Immature natural killer cell (primary cell): ENCODE results near the gene DNAJC5. TPM values are rescaled to one million over a fixed set of nuclear protein-coding genes. Genes with fewer than 3 reads are reported as not detected.
"Not testable (repeated sequence)": the region's sequence is repeated elsewhere in the genome, so short reads cannot be mapped to it uniquely, and the experiment has no call there.

ENCODE experiments used
- DNase-seq, 3 donors: peaks; one replicate each; pipeline ENCODE4 v3.0.0; 2022; ENCODE audit warnings: mixed read lengths in 1 of 3
- H3K27ac Mint-ChIP-seq, 6 donors: one replicate each; pipeline ENCODE4 v1.8.0; 2020; ENCODE audit warnings: mixed read lengths in 6 of 6, mild to moderate bottlenecking in 5 of 6, inconsistent platforms in 4 of 6, moderate library complexity in 3 of 6
- H3K27me3 Mint-ChIP-seq, 3 donors: one replicate each; pipeline ENCODE4 v1.8.0; 2020 to 2021; ENCODE audit warnings: low read depth in 3 of 3, mild to moderate bottlenecking in 3 of 3, mixed read lengths in 3 of 3, moderate library complexity in 3 of 3, inconsistent platforms in 1 of 3
- H3K36me3 Mint-ChIP-seq, 3 donors: one replicate each; pipeline ENCODE4 v1.8.0; 2020; ENCODE audit warnings: mixed read lengths in 3 of 3, inconsistent platforms in 2 of 3, mild to moderate bottlenecking in 2 of 3
- H3K4me1 Mint-ChIP-seq, 2 donors: one replicate each; pipeline ENCODE4 v1.8.0; 2020; ENCODE audit warnings: inconsistent platforms in 2 of 2, mild to moderate bottlenecking in 2 of 2, mixed read lengths in 2 of 2, moderate library complexity in 1 of 2
- H3K4me3 Mint-ChIP-seq, 5 donors: one replicate each; pipeline ENCODE4 v1.8.0; 2020; ENCODE audit warnings: mild to moderate bottlenecking in 5 of 5, mixed read lengths in 5 of 5, inconsistent platforms in 3 of 5, moderate library complexity in 3 of 5
- H3K9me3 Mint-ChIP-seq, 6 donors: one replicate each; pipeline ENCODE4 v1.8.0; 2020; ENCODE audit warnings: mild to moderate bottlenecking in 6 of 6, mixed read lengths in 6 of 6, inconsistent platforms in 4 of 6, moderate library complexity in 3 of 6
- polyA plus RNA-seq, 3 donors: library from polyadenylated mRNA; unstranded; fragments of 300-500 nt; fragmentation: Illumina TruSeq; gene quantifications; one replicate each; pipeline ENCODE4 v1.2.3, GENCODE V29; 2021

Gene DNAJC5
- polyA plus RNA-seq, 3 donors from 2014 or later = 1.4 to 8.2 (median 2.9) TPM

DNA sequence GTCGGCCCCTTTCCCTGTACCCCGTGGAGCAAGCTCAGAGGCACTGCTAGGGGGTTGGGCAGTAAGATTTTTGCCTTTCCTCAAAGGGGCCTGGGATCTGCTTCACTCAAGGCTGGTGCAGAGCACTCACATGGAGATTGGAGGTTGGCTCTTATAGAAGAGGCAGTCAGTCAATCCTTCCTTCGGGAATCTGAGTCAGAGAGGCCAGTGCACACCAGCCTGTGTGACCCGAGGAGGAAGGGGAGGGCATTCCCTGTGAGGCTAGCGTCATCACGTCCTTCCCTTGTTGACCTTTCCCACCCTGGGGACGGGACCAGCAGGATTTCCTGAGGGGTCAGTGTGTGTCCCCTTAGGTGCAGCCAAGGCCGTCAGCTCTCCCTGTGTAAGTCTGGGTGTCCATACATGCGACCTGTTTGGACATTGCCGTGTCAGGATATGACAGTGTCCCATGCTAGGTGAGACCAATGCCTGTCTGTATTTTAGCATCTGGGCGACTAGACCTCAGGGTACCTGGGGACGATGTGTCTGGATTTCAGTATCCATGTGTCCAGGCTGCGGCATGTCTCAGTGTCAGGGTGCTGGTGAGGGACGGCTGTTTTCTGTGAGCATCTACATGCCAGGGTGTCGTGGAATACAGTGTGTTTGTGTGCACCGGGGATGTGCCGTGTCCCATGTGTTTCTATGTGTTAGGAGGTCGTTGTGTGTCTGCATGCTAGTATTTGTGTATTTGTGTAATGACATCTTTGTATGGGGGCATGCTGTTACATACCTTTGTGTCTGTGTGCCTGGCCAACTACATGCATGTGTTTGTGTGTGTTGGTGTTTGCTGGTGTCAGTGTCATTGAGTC, 77.6 kb downstream of the DNAJC5 start:
- Mint-ChIP-seq H3K27me3 (peaks cover 3 to 6% (median 4%) of the 10 kb centered on the region in 3 donors), H3K4me1 (peaks cover 39 to 40% of the 10 kb centered on the region in 2 donors), H3K27ac (peak overlapping the region in 4 of 6 donors; percentile 4 to 56 (median 16)), H3K9me3 (no peaks in the 10 kb centered on the region), H3K36me3 (peaks cover 0 to 8% (median 7%) of the 10 kb centered on the region in 3 donors), H3K4me3 (peak overlapping the region in 1 of 5 donors; percentile 14)
- DNase-seq = no peak

DNA sequence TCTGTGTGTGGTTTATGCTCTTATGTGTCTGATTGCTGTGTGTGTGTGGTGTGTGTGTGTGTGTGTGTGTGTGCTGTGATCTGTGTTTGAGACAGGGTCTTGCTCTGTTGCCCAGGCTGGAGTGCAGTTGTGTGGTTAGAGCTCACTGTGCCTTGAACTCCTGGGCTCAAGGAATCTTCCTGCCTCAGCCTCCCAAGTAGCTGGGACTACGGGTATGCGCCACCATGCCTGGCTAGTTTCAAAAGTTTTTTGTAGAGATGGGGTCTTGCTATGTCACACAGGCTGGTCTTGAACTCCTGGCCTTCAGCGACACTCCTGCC, 78.2 kb downstream of the DNAJC5 start:
- H3K4me1 Mint-ChIP-seq = peaks cover 45% of the 10 kb centered on the region in 2 donors
- peak overlapping the region in 5 of 6 donors; percentile 4 to 73 (median 21) for H3K27ac Mint-ChIP-seq
- no peaks in the 10 kb centered on the region for H3K9me3 Mint-ChIP-seq
- no peak overlapping the region for H3K4me3 Mint-ChIP-seq
- no peak for DNase-seq
- peaks cover 3 to 6% (median 4%) of the 10 kb centered on the region in 3 donors for H3K27me3 Mint-ChIP-seq
- H3K36me3 Mint-ChIP-seq = peaks cover 0 to 8% (median 7%) of the 10 kb centered on the region in 3 donors

DNA sequence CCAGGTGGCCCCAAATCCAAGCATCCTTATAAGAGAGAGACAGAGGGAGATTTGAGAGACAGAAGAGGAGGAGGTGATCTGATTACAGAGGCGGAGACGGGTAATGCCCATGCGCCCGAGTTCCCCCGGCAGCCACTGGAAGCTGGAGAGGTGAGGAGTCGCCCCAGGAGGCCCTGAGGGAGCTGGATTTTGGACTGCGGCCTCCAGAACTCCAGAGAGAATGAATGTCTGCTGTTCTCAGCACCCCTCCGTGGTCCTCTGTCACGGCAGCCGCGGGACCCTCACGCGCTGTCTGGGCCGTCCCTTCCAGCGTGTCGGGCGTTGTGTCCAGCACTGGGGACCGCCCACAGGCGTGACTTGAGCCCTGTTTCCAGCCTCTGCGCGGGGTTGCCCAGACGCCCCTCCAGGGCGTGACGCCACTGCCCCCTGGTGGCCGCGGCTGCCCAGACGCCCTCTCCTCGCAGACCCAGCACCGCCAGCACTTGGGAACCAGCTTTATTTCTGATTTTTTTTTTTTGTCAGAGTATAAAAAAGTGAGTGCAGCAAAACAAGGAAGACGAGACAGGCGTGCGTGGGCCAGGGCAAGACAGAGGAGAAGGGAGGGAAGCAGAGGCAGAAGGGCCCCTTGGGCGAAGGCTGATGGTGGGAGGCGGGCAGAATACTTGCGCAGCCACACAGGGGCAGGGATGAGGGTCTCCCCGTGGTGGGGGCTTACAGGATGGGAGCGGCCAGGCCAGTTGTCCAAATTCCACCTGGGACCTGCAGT, 78.9 kb downstream of the DNAJC5 start:
- peaks cover 0 to 8% (median 7%) of the 10 kb centered on the region in 3 donors for H3K36me3 Mint-ChIP-seq
- DNase-seq = peak; percentile 73 to 76 (median 76)
- H3K27ac Mint-ChIP-seq = peak overlapping the region in 5 of 6 donors; percentile 5 to 71 (median 38)
- H3K27me3 Mint-ChIP-seq = peaks cover 0 to 10% (median 4%) of the 10 kb centered on the region in 3 donors
- H3K9me3 Mint-ChIP-seq = no peaks in the 10 kb centered on the region
- peaks cover 43 to 46% of the 10 kb centered on the region in 2 donors for H3K4me1 Mint-ChIP-seq
- no peak overlapping the region for H3K4me3 Mint-ChIP-seq

DNA sequence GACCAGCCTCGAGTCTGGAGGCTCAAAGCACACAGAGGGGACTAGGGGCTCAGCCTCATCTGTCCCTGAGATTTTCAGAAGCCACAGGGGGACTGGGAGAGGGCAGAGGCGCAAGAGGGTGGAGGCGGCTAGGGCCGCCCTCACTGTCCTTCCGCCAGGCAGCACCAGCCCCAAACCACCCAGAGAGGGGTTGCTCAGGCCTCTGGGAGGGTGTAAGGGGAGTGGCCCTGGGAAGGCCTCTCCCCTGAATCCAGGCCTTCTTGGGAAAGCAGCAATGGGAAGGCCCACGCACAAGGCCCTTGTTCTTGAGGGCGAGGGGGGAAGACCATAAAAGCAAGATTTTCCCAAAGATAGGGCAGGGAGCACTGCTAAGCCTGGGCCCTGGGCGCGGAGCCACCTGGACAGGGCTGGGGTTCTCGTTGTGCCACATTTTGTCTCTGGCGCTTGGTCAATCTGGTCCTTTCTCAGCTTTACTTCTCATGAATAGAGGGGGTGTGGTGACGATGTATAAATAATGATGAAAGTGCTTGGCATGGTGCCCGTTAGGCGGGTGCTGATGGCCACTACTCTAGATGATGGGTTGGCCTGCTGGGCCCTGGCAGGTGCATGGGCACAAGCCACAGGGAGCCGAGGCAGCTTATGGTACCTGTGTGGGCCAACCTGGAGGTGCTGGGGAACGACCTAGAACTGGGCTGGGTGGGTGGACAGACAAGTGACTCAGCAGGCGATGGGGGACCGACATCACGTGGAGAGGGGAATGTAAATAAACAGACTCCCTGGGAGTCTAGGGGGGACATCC, 79.7 kb downstream of the DNAJC5 start:
- Mint-ChIP-seq H3K4me3 (no peak overlapping the region), H3K27ac (peak overlapping the region in 1 of 6 donors; percentile 21)

DNA sequence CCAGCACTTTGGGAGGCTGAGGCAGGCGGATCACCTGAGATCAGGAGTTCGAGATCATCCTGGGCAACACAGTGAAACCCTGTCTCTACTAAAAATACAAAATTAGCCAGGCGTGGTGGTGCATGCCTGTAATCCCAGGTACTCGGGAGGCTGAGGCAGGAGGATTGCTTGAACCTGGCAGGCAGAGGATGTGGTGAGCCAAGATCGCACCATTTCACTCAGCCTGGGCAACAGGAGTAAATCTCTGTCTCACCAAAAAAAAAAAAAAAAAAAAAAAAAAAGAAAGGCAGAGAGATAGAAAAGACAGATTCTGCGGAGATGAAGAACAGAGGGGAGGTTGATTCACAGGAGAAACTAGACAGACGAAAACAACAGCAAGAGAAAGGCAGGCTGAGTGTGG, 81.6 kb downstream of the DNAJC5 start:
- H3K27me3 Mint-ChIP-seq = peaks cover 2 to 15% (median 4%) of the 10 kb centered on the region in 3 donors
- DNase-seq, H3K9me3 Mint-ChIP-seq, H3K36me3 Mint-ChIP-seq: not testable (repeated sequence)
- H3K4me1 Mint-ChIP-seq = peaks cover 55 to 63% of the 10 kb centered on the region in 2 donors
- H3K4me3 Mint-ChIP-seq = peak overlapping the region in 1 of 5 donors; percentile 53
- peak overlapping the region in 5 of 6 donors; percentile 29 to 83 (median 71) for H3K27ac Mint-ChIP-seq

More for the DNA sequence above, 79.7 kb downstream of the DNAJC5 start:
- peaks cover 40 to 44% of the 10 kb centered on the region in 2 donors for H3K4me1 Mint-ChIP-seq
- DNase-seq = no peak
- peaks cover 0 to 11% (median 2%) of the 10 kb centered on the region in 3 donors for H3K27me3 Mint-ChIP-seq
- H3K36me3 Mint-ChIP-seq = peaks cover 0 to 8% (median 7%) of the 10 kb centered on the region in 3 donors
- H3K9me3 Mint-ChIP-seq = no peaks in the 10 kb centered on the region

DNA sequence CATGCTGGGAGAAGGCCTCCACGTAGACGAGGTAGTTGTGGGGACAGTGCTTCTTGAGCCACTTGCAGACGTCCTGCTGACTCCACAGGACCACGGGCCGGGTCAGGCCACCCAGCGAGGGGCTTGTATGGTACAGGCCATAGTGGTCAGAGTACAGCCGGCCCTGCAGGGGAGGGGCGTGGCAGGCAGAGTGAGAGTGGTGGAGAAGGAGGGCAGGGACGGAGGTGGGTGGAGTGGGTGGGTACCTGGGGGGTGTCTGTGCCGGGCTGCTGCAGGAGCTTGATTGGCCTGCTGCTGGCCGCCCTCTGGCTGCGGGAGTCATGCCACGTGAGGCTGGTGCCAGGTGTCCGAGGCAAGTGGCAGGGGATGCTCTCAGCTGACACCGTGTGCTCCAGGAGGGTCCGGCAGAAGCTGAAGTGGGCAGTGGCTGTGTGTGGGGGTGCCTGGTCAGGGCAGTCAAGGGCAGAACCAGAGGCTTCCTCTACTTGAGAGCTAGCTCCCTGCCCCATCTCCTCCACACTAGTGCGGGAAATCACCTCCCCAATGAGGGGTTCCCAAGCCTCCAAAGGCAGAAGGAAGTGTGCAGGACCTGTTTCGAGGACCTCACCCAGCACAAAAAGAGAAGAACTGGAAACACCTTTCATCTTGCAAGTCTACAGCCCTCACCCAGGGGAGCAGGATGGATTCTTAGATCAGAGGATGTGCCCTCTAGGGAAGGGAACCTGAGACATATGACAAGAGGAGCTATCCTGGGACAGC, 82.2 kb downstream of the DNAJC5 start:
- H3K4me3 Mint-ChIP-seq = peak overlapping the region; percentile 70 to 85 (median 82)
- peaks cover 2 to 17% (median 4%) of the 10 kb centered on the region in 3 donors for H3K27me3 Mint-ChIP-seq
- H3K27ac Mint-ChIP-seq = peak overlapping the region; percentile 85 to 93 (median 90)
- peaks cover 0 to 11% (median 7%) of the 10 kb centered on the region in 3 donors for H3K36me3 Mint-ChIP-seq
- H3K4me1 Mint-ChIP-seq = peaks cover 59 to 70% of the 10 kb centered on the region in 2 donors
- H3K9me3 Mint-ChIP-seq = no peaks in the 10 kb centered on the region
- DNase-seq = no peak

DNA sequence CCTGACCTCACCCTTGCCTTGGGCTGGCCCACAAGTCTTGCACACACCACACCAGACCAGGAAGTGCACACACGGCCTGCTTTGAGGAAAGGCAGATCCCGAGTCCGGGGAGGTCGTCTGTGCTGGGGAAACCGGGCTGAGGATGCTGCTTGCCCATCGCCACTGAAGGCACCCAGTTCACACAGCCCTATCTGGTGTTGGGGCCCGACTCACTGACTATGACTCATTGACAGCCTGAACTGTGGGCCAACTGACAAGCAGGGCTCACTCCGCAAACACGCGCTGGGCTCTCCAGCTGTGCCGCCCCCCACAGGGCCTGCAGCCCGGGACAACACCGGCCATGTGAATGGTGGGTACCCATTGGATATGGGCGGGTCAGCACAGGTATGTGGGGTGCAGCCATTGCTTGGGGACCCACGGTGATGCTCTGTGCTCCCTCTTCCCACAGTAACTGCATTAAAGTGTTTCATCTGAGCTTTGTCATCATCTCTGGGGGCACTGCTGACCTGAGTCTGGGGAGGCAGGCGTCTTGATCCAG, 82.9 kb downstream of the DNAJC5 start:
- H3K27me3 Mint-ChIP-seq = peaks cover 2 to 16% (median 4%) of the 10 kb centered on the region in 3 donors
- H3K4me3 Mint-ChIP-seq = peak overlapping the region; percentile 82 to 85 (median 84)
- H3K9me3 Mint-ChIP-seq = no peaks in the 10 kb centered on the region
- peak; percentile 56 to 63 (median 60) for DNase-seq
- peaks cover 66 to 75% of the 10 kb centered on the region in 2 donors for H3K4me1 Mint-ChIP-seq
- peak overlapping the region; percentile 85 to 93 (median 90) for H3K27ac Mint-ChIP-seq
- H3K36me3 Mint-ChIP-seq = peaks cover 4 to 16% (median 7%) of the 10 kb centered on the region in 3 donors

DNA sequence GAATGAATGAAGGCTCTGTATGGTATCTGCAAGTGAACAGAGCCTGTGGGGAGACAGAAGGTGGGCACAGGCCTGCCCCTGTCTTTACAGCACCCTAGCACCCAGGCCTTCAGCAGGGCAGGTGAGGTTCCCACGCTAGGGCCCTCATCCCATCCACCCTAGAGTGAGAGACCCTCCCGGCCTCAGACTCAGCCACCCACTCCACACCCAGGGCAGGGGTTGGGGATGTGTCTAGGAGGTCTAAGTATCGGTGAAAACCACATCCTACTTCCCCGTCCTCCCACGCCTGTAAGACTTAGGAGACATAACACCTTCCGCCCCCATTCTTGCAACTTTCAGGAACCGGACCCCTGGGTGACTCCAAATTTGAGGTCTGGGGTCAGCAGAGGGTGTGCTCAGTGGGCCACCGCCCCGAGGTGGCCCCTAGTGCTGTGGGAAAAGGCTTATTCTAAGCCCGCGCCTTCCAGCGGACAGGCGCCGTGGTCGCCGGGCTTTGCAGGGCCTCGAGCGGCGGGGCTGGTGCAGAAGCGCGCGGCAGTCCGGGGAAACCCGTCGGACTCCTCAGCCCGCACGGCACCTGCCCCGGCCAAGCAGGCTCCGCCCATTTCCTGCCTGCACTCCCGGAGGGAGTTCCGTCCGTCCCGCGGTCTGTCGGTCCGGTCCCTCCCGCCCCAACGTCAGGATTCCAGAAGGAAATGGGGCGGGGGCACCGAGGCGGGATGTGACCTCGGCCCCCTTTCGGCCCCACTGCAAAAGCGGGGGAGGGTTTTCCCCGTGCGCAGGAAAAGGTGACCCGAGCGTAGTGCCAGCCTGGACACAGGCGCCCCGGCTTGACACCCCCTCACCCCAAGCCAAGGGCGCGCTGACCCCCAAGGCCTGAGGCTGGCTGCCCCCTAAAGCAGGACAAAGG, 83.6 kb downstream of the DNAJC5 start:
- peaks cover 63 to 74% of the 10 kb centered on the region in 2 donors for H3K4me1 Mint-ChIP-seq
- H3K9me3 Mint-ChIP-seq = no peaks in the 10 kb centered on the region
- H3K27me3 Mint-ChIP-seq = peaks cover 2 to 15% (median 4%) of the 10 kb centered on the region in 3 donors
- H3K27ac Mint-ChIP-seq = peak overlapping the region; percentile 85 to 93 (median 90)
- H3K36me3 Mint-ChIP-seq = peaks cover 4 to 22% (median 8%) of the 10 kb centered on the region in 3 donors
- DNase-seq = peak; percentile 52 to 66 (median 63)
- H3K4me3 Mint-ChIP-seq = peak overlapping the region; percentile 82 to 85 (median 84)

DNA sequence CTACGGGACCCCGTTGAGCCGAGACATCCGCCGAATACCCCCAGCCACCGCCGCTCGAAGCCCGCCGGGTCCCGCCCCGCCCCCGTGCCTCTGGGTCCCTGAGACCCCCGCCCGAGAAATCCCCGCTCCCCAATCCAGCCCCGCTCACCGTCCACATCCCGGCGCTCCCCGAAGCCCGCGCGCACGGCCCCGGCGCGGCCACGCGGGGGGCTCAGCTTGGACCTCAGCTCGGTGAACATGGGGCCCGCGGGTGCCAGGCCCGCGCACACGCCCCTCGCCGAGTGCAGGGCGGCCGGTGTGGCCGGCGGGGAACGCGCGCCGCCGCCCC, 84.3 kb downstream of the DNAJC5 start:
- Mint-ChIP-seq H3K27me3 (peaks cover 0 to 15% (median 4%) of the 10 kb centered on the region in 3 donors), H3K9me3 (no peaks in the 10 kb centered on the region), H3K4me1 (peaks cover 60 to 67% of the 10 kb centered on the region in 2 donors), H3K36me3 (peaks cover 0 to 22% (median 8%) of the 10 kb centered on the region in 3 donors), H3K27ac (peak overlapping the region in 4 of 6 donors; percentile 23 to 93 (median 87)), H3K4me3 (peak overlapping the region; percentile 82 to 85 (median 84))
- no peak for DNase-seq

DNA sequence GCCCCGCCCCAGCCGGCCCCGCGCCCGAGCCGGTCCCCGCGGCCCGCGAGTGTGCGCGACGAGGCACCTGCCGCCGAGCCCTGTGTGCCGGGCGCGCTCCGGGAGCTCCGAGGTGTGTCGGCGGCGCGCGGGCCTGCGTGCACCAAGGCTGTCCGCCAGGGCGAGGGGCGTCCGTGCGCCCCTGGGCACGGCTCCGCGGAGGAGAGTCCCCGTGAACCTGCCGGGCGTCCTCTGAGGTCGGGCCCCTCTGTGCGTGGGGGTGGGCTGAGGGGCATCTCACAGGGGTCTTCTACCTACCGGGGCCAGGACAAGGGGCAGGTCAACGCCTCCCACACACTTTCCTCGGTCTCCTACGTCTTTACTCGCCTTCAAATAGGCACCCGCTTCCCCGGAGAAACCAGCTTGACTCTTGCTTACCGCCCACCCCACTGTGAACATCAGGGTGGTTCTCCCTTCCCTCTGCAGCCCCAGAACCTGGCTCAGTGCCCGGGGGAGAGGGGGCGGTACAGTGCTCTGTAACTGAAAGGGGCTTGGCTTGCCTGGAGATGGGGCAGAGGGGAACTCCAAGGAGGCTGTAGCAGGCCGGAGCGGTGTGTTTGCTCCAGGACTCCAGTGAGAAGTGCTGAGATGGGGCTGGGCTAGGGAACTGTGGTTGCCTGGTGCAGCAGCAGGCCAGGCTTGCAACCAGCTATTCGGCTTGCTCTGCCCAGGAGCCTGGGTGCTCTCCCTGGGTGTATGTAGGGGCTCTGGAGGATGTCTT, 84.8 kb downstream of the DNAJC5 start, which contains the start of gene SAMD10:
SAMD10 (minus strand) TSS at position 86 of the 760 bp plus-strand sequence. CDS start 175 bp downstream, outside the sequence.
- Mint-ChIP-seq H3K27ac (peak within 1 kb of the TSS; percentile 92 to 96 (median 94)), H3K4me3 (peak within 1 kb of the TSS; percentile 90 to 96 (median 93)), H3K4me1 (peaks cover 64 to 72% of the 10 kb centered on the region in 2 donors), H3K36me3 (peaks cover 3 to 24% (median 11%) of the 10 kb centered on the region in 3 donors), H3K27me3 (peaks cover 0 to 15% (median 4%) of the 10 kb centered on the region in 3 donors), H3K9me3 (no peaks in the 10 kb centered on the region)
- peak; percentile 45 to 53 (median 48) for DNase-seq
